Suprapubic skin (tissue), 4 donors: ENCODE data around the gene DAAM1.

Source experiments
- POLR2A ChIP-seq, 2 donors: fragments of 450-650 bp; IDR thresholded peaks; one replicate each; pipeline ENCODE4 v1.6.1; 2017; ENCODE audit warnings: antibody characterized with exemption in 2 of 2, mild to moderate bottlenecking in 2 of 2, moderate library complexity in 2 of 2
- POLR2AphosphoS5 ChIP-seq, 3 donors: sonication (generic); formaldehyde crosslinking; IDR thresholded peaks; one replicate each; pipeline ENCODE4 v1.6.1; 2017; ENCODE audit warnings: antibody characterized with exemption in 3 of 3
- TF ChIP-seq, protein P1 (sequence below), 2 donors: fragments of 200-600 bp in 1 of 2; fragments of 450-650 bp in 1 of 2; sonication (generic) in 1 of 2; IDR thresholded peaks; one replicate each; pipeline ENCODE4 v1.5.1; 2016 to 2019; ENCODE audit warnings: antibody characterized with exemption in 2 of 2, mild to moderate bottlenecking in 1 of 2, moderate library complexity in 1 of 2

DNA sequence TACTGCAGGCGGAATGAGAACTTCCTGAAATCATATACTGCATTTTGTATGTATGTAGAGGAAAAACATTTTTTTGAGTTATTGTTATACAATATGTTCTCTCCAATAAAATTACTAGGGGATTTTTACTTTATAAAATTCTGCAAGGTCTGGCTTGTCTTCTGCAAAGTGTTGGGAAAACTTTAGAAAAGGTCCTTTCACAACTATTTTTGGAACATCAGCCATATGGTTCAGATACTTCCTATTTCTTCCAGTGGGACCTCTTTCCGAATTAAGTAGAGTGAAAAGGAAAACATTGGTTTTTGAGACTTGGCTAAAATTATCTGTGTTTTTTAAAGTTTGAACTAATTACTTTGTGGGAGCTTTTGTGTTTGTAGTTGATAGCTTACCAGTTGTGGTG, 52.7 kb downstream of the DAAM1 start:
- TF ChIP-seq, protein P1, sequence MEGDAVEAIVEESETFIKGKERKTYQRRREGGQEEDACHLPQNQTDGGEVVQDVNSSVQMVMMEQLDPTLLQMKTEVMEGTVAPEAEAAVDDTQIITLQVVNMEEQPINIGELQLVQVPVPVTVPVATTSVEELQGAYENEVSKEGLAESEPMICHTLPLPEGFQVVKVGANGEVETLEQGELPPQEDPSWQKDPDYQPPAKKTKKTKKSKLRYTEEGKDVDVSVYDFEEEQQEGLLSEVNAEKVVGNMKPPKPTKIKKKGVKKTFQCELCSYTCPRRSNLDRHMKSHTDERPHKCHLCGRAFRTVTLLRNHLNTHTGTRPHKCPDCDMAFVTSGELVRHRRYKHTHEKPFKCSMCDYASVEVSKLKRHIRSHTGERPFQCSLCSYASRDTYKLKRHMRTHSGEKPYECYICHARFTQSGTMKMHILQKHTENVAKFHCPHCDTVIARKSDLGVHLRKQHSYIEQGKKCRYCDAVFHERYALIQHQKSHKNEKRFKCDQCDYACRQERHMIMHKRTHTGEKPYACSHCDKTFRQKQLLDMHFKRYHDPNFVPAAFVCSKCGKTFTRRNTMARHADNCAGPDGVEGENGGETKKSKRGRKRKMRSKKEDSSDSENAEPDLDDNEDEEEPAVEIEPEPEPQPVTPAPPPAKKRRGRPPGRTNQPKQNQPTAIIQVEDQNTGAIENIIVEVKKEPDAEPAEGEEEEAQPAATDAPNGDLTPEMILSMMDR (IDR thresholded peaks at IDR 0.05), result no peak
- TF ChIP-seq POLR2AphosphoS5 (IDR thresholded peaks at IDR 0.05) (no peak), POLR2A (IDR thresholded peaks at IDR 0.05) (no peak)
